HUES48 (cell line): ENCODE measurements around the gene PKP2.
"Not testable (repeated sequence)": the region's sequence is repeated elsewhere in the genome, so short reads cannot be mapped to it uniquely, and the experiment has no call there.

Source experiments
- H3K27ac ChIP-seq: one replicate; pipeline ENCODE4 v1.7.0; 2013; ENCODE audit warnings: low read depth, low read length, inconsistent platforms
- H3K27me3 ChIP-seq: 2 replicates; pipeline ENCODE4 v1.6.1; 2013; ENCODE audit warnings: mild to moderate bottlenecking, low read length; ENCODE audit not compliant: control insufficient read depth, insufficient read depth
- H3K36me3 ChIP-seq: 2 replicates; pipeline ENCODE4 v1.6.1; 2013; ENCODE audit warnings: low read length; ENCODE audit not compliant: control insufficient read depth, insufficient read depth
- H3K4me1 ChIP-seq: 2 replicates; pipeline ENCODE4 v1.6.1; 2013; ENCODE audit warnings: mild to moderate bottlenecking, low read length; ENCODE audit not compliant: control insufficient read depth, insufficient read depth
- H3K4me3 ChIP-seq: 2 replicates; pipeline ENCODE4 v1.5.1; 2013; ENCODE audit warnings: mild to moderate bottlenecking, low read depth, low read length
- H3K9ac ChIP-seq: 2 replicates; pipeline ENCODE4 v1.6.1; 2013; ENCODE audit warnings: mild to moderate bottlenecking, low read depth, low read length, moderate library complexity
- H3K9me3 ChIP-seq: 2 replicates; pipeline ENCODE4 v1.6.1; 2013; ENCODE audit warnings: low read length; ENCODE audit not compliant: control insufficient read depth, insufficient read depth

Gene PKP2

GRCh38 chr12:32861658-32862057, 34.9 kb downstream of the PKP2 start:
- H3K4me1 ChIP-seq, H3K9me3 ChIP-seq, H3K4me3 ChIP-seq, H3K27ac ChIP-seq, H3K9ac ChIP-seq, H3K36me3 ChIP-seq, H3K27me3 ChIP-seq: not testable (repeated sequence)

GRCh38 chr12:32860192-32860591, 36.4 kb downstream of the PKP2 start:
- peaks cover 9% of the 10 kb centered on the region; the same call in 1 of the 2 replicates for H3K4me1 ChIP-seq
- no peaks in the 10 kb centered on the region for H3K27me3 ChIP-seq
- no peak overlapping the region for H3K27ac ChIP-seq

GRCh38 chr12:32859389-32859788, 37.2 kb downstream of the PKP2 start:
- Histone ChIP-seq H3K27ac (no peak overlapping the region), H3K4me1 (peaks cover 9% of the 10 kb centered on the region; the same call in 1 of the 2 replicates), H3K27me3 (no peaks in the 10 kb centered on the region), H3K4me3 (no peak overlapping the region), H3K36me3 (0 out of 2 replicates have a peak, but pooled peaks cover under 1% of the 10 kb centered on the region), H3K9me3 (no peaks in the 10 kb centered on the region), H3K9ac (no peak overlapping the region)

More at GRCh38 chr12:32860192-32860591, 36.4 kb downstream of the PKP2 start:
- H3K9ac ChIP-seq, result no peak overlapping the region
- no peak overlapping the region for H3K4me3 ChIP-seq
- no peaks in the 10 kb centered on the region for H3K9me3 ChIP-seq
- 0 out of 2 replicates have a peak, but pooled peaks cover 3% of the 10 kb centered on the region for H3K36me3 ChIP-seq

GRCh38 chr12:32854716-32855115, 41.9 kb downstream of the PKP2 start:
- peaks cover 11% of the 10 kb centered on the region for H3K4me1 ChIP-seq
- H3K27ac ChIP-seq, result no peak overlapping the region
- H3K4me3 ChIP-seq, result no peak overlapping the region
- no peaks in the 10 kb centered on the region for H3K27me3 ChIP-seq
- H3K9ac ChIP-seq, result no peak overlapping the region
- H3K9me3 ChIP-seq, result no peaks in the 10 kb centered on the region
- peaks cover 4% of the 10 kb centered on the region; the same call in 1 of the 2 replicates for H3K36me3 ChIP-seq

GRCh38 chr12:32854097-32854496, 42.5 kb downstream of the PKP2 start:
- Histone ChIP-seq H3K4me1 (peaks cover 11% of the 10 kb centered on the region), H3K27ac (no peak overlapping the region), H3K36me3 (peaks cover 9% of the 10 kb centered on the region; the same call in 1 of the 2 replicates), H3K4me3 (no peak overlapping the region), H3K9ac (no peak overlapping the region), H3K27me3 (no peaks in the 10 kb centered on the region), H3K9me3 (no peaks in the 10 kb centered on the region)

- H3K9me3 ChIP-seq, result no peaks in the 10 kb centered on the region
- H3K27me3 ChIP-seq, result no peaks in the 10 kb centered on the region
- no peak overlapping the region for H3K27ac ChIP-seq
- H3K4me3 ChIP-seq, result no peak overlapping the region
- no peak overlapping the region for H3K9ac ChIP-seq
- H3K36me3 ChIP-seq, result peaks cover 9% of the 10 kb centered on the region; the same call in 1 of the 2 replicates
- peaks cover 24% of the 10 kb centered on the region for H3K4me1 ChIP-seq
Measured at GRCh38 chr12:32847287-32847686, 49.3 kb downstream of the PKP2 start.

GRCh38 chr12:32846053-32846452, 50.5 kb downstream of the PKP2 start:
- Histone ChIP-seq H3K27ac (no peak overlapping the region), H3K36me3 (peaks cover 9% of the 10 kb centered on the region; the same call in 1 of the 2 replicates)

GRCh38 chr12:32843528-32844095, 53.0 kb downstream of the PKP2 start:
- Histone ChIP-seq H3K4me1 (peaks cover 16% of the 10 kb centered on the region), H3K27me3 (no peaks in the 10 kb centered on the region), H3K27ac (peak overlapping the region; percentile 54), H3K9me3 (no peaks in the 10 kb centered on the region), H3K9ac (no peak overlapping the region), H3K4me3 (no peak overlapping the region), H3K36me3 (peaks cover 13% of the 10 kb centered on the region; the same call in 1 of the 2 replicates)

More at GRCh38 chr12:32846053-32846452, 50.5 kb downstream of the PKP2 start:
- Histone ChIP-seq H3K9me3 (no peaks in the 10 kb centered on the region), H3K4me3 (no peak overlapping the region), H3K4me1 (peaks cover 23% of the 10 kb centered on the region), H3K27me3 (no peaks in the 10 kb centered on the region), H3K9ac (no peak overlapping the region)

- Histone ChIP-seq H3K4me3 (no peak overlapping the region), H3K9ac (no peak overlapping the region), H3K27me3 (no peaks in the 10 kb centered on the region), H3K9me3 (no peaks in the 10 kb centered on the region), H3K27ac (no peak overlapping the region), H3K36me3 (peaks cover 17% of the 10 kb centered on the region; the same call in 1 of the 2 replicates), H3K4me1 (peaks cover 26% of the 10 kb centered on the region)
Measured at GRCh38 chr12:32841061-32841460, 55.5 kb downstream of the PKP2 start.

GRCh38 chr12:32839828-32840227, 56.7 kb downstream of the PKP2 start:
- H3K9me3 ChIP-seq, result no peaks in the 10 kb centered on the region
- H3K27me3 ChIP-seq, result no peaks in the 10 kb centered on the region
- H3K9ac ChIP-seq, result no peak overlapping the region
- no peak overlapping the region for H3K27ac ChIP-seq
- H3K36me3 ChIP-seq, result peaks cover 17% of the 10 kb centered on the region; the same call in 1 of the 2 replicates
- H3K4me1 ChIP-seq, result peaks cover 35% of the 10 kb centered on the region
- H3K4me3 ChIP-seq, result no peak overlapping the region

- H3K27me3 ChIP-seq, result no peaks in the 10 kb centered on the region
- no peak overlapping the region for H3K27ac ChIP-seq
- peaks cover 31% of the 10 kb centered on the region for H3K4me1 ChIP-seq
- H3K4me3 ChIP-seq, result no peak overlapping the region
- no peaks in the 10 kb centered on the region for H3K9me3 ChIP-seq
- H3K36me3 ChIP-seq, result peaks cover 17% of the 10 kb centered on the region; the same call in 1 of the 2 replicates
- no peak overlapping the region for H3K9ac ChIP-seq
Measured at GRCh38 chr12:32837974-32838373, 58.6 kb downstream of the PKP2 start.
